ENCODE measurements around the gene PGAM1.

PGAM1 gene

GRCh38 chr10:97425964-97426775 is at the start of gene PGAM1:
PGAM1 (plus strand) TSS chr10:97426191; CDS start chr10:97426308, 117 bp downstream.
- POLR2A ChIA-PET: interaction anchor here (1.9 kb wide), 1 partner anchor 25 kb away, joined by 10 read pairs; the partner anchor contains the start of gene RRP12
- CTCF ChIA-PET: no interaction called here
- TF ChIP-seq L3MBTL2 (conservative IDR thresholded peaks at IDR 0.05): 0 out of 2 replicates have a peak, but pooled peaks have one; percentile 26
- TF ChIP-seq ARNT (IDR thresholded peaks at IDR 0.05): no peak
- peak; percentile 100 for DNase-seq (ENCODE audit: extremely low spot score)

- no peak for DNase-seq (ENCODE audit: extremely low spot score)
- ChIA-PET POLR2A (no interaction called here), CTCF (no interaction called here)
- TF ChIP-seq FOXA1 (IDR thresholded peaks at IDR 0.05): no peak
- no peak for TF ChIP-seq TARDBP (IDR thresholded peaks at IDR 0.05)
- TF ChIP-seq L3MBTL2 (conservative IDR thresholded peaks at IDR 0.05): no peak
- no peak for TF ChIP-seq ELF4 (IDR thresholded peaks at IDR 0.05)
- TF ChIP-seq BHLHE40 (IDR thresholded peaks at IDR 0.05; ENCODE audit: borderline replicate concordance): no peak
- TF ChIP-seq ARNT (IDR thresholded peaks at IDR 0.05): no peak
- no peak for TF ChIP-seq NFRKB (IDR thresholded peaks at IDR 0.05)
Measured at GRCh38 chr10:97376413-97376812, 49.6 kb upstream of the PGAM1 start.

- ChIA-PET POLR2A (no interaction called here), CTCF (no interaction called here)
- TF ChIP-seq BHLHE40 (IDR thresholded peaks at IDR 0.05; ENCODE audit: borderline replicate concordance): no peak
- no peak for TF ChIP-seq L3MBTL2 (conservative IDR thresholded peaks at IDR 0.05)
- TF ChIP-seq CTBP1 (IDR thresholded peaks at IDR 0.05; ENCODE audit: borderline replicate concordance): no peak
- TF ChIP-seq SUZ12 (IDR thresholded peaks at IDR 0.05): no peak
- TF ChIP-seq ZNF384 (IDR thresholded peaks at IDR 0.05): no peak
- TF ChIP-seq LEF1 (IDR thresholded peaks at IDR 0.05; ENCODE audit: borderline replicate concordance): no peak
- no peak for TF ChIP-seq FOXM1 (IDR thresholded peaks at IDR 0.05; ENCODE audit: borderline replicate concordance)
- TF ChIP-seq TARDBP (IDR thresholded peaks at IDR 0.05): no peak
- TF ChIP-seq FOXK2 (IDR thresholded peaks at IDR 0.05): no peak
- TF ChIP-seq SP1 (IDR thresholded peaks at IDR 0.05): no peak
- no peak for TF ChIP-seq FOXA1 (IDR thresholded peaks at IDR 0.05)
- TF ChIP-seq PKNOX1 (IDR thresholded peaks at IDR 0.05): no peak
- TF ChIP-seq ELF4 (IDR thresholded peaks at IDR 0.05): no peak
- DNase-seq (ENCODE audit: extremely low spot score): no peak
Measured at GRCh38 chr10:97378933-97379921, 46.8 kb upstream of the PGAM1 start.

- ChIA-PET POLR2A (no interaction called here), CTCF (no interaction called here)
- no peak for DNase-seq (ENCODE audit: extremely low spot score)
- TF ChIP-seq BHLHE40 (IDR thresholded peaks at IDR 0.05; ENCODE audit: borderline replicate concordance) (no peak), ARNT (IDR thresholded peaks at IDR 0.05) (no peak), HDGF (IDR thresholded peaks at IDR 0.05; ENCODE audit: borderline replicate concordance) (no peak), NFRKB (IDR thresholded peaks at IDR 0.05) (no peak), SP1 (IDR thresholded peaks at IDR 0.05) (no peak), FOXM1 (IDR thresholded peaks at IDR 0.05; ENCODE audit: borderline replicate concordance) (no peak), CTBP1 (IDR thresholded peaks at IDR 0.05; ENCODE audit: borderline replicate concordance) (no peak), PKNOX1 (IDR thresholded peaks at IDR 0.05) (no peak), LEF1 (IDR thresholded peaks at IDR 0.05; ENCODE audit: borderline replicate concordance) (no peak), ZNF384 (IDR thresholded peaks at IDR 0.05) (no peak), L3MBTL2 (conservative IDR thresholded peaks at IDR 0.05) (no peak), FOXK2 (IDR thresholded peaks at IDR 0.05) (no peak), ELF4 (IDR thresholded peaks at IDR 0.05) (no peak), FOXA1 (IDR thresholded peaks at IDR 0.05) (no peak)
Measured at GRCh38 chr10:97380516-97380915, 45.5 kb upstream of the PGAM1 start.

- TF ChIP-seq NFRKB (IDR thresholded peaks at IDR 0.05) (no peak), SP1 (IDR thresholded peaks at IDR 0.05) (no peak), LEF1 (IDR thresholded peaks at IDR 0.05; ENCODE audit: borderline replicate concordance) (no peak), ARNT (IDR thresholded peaks at IDR 0.05) (no peak), BHLHE40 (IDR thresholded peaks at IDR 0.05; ENCODE audit: borderline replicate concordance) (no peak), ELF4 (IDR thresholded peaks at IDR 0.05) (no peak), FOXA1 (IDR thresholded peaks at IDR 0.05) (no peak)
- DNase-seq (ENCODE audit: extremely low spot score): no peak
- POLR2A ChIA-PET: no interaction called here
- CTCF ChIA-PET: no interaction called here
Measured at GRCh38 chr10:97381626-97382025, 44.4 kb upstream of the PGAM1 start.

GRCh38 chr10:97383159-97383558 is 42.8 kb upstream of the PGAM1 start:
- TF ChIP-seq CTBP1 (IDR thresholded peaks at IDR 0.05; ENCODE audit: borderline replicate concordance): no peak
- TF ChIP-seq NFRKB (IDR thresholded peaks at IDR 0.05): no peak
- no peak for DNase-seq (ENCODE audit: extremely low spot score)
- CTCF ChIA-PET: no interaction called here
- POLR2A ChIA-PET: no interaction called here

- POLR2A ChIA-PET: no interaction called here
- CTCF ChIA-PET: no interaction called here
- DNase-seq (ENCODE audit: extremely low spot score): no peak
- no peak for TF ChIP-seq FOXA1 (IDR thresholded peaks at IDR 0.05)
- TF ChIP-seq LEF1 (IDR thresholded peaks at IDR 0.05; ENCODE audit: borderline replicate concordance): no peak
- TF ChIP-seq NFRKB (IDR thresholded peaks at IDR 0.05): no peak
- TF ChIP-seq ELF4 (IDR thresholded peaks at IDR 0.05): no peak
- no peak for TF ChIP-seq SP1 (IDR thresholded peaks at IDR 0.05)
- TF ChIP-seq BHLHE40 (IDR thresholded peaks at IDR 0.05; ENCODE audit: borderline replicate concordance): no peak
- TF ChIP-seq SUZ12 (IDR thresholded peaks at IDR 0.05): no peak
- TF ChIP-seq HDGF (IDR thresholded peaks at IDR 0.05; ENCODE audit: borderline replicate concordance): no peak
- TF ChIP-seq L3MBTL2 (conservative IDR thresholded peaks at IDR 0.05): no peak
- no peak for TF ChIP-seq ARNT (IDR thresholded peaks at IDR 0.05)
- no peak for TF ChIP-seq PKNOX1 (IDR thresholded peaks at IDR 0.05)
- TF ChIP-seq TARDBP (IDR thresholded peaks at IDR 0.05): no peak
- no peak for TF ChIP-seq CTBP1 (IDR thresholded peaks at IDR 0.05; ENCODE audit: borderline replicate concordance)
- no peak for TF ChIP-seq FOXK2 (IDR thresholded peaks at IDR 0.05)
- no peak for TF ChIP-seq ZNF384 (IDR thresholded peaks at IDR 0.05)
- TF ChIP-seq FOXM1 (IDR thresholded peaks at IDR 0.05; ENCODE audit: borderline replicate concordance): no peak
Measured at GRCh38 chr10:97384156-97384555, 41.8 kb upstream of the PGAM1 start.
